PC-3 (cell line): ENCODE data around the gene SARM1. TPM values are rescaled to one million over a fixed set of nuclear protein-coding genes. Genes with fewer than 3 reads are reported as not detected.

ENCODE experiments used
- ATAC-seq: fragments of 200-7000 bp; cut with Tn5 transposase; 2 replicates; pipeline ENCODE4 v1.9.1; 2020; ENCODE audit warnings: mild to moderate bottlenecking, moderate library complexity
- BruUV-seq: library from RNA; stranded (reverse); fragments of 400-500 nt; replicated peaks from 2 replicates; lab custom pipeline; 2021; lab: Mats Ljungman, UMichigan
- CTCF ChIA-PET: fragments of 300-600 bp; sonication (Branson Sonifier 250); formaldehyde crosslinking; loops from one replicate; lab custom pipeline; 2022; ENCODE audit warnings: antibody characterized with exemption; lab: Charles Lee
- POLR2A ChIA-PET: fragments of 300-600 bp; sonication (Branson Sonifier 250); formaldehyde crosslinking; loops from one replicate; lab custom pipeline; 2022; ENCODE audit warnings: antibody characterized with exemption; ENCODE audit not compliant: unreplicated experiment; lab: Charles Lee
- DNase-seq: peaks from one replicate; pipeline ENCODE4 v3.0.0-alpha.2; 2015
- H2AFZ ChIP-seq: fragments of 300-600 bp; sonication (generic); 2 replicates; pipeline ENCODE4 v1.6.0; 2016; ENCODE audit warnings: antibody characterized with exemption, low read length
- H3F3A ChIP-seq: fragments of 300-600 bp; sonication (generic); one replicate; pipeline ENCODE4 v1.6.0; 2017; ENCODE audit warnings: antibody characterized with exemption, low read length, control low read depth, mild to moderate bottlenecking; ENCODE audit not compliant: unreplicated experiment
- H3K27ac ChIP-seq: fragments of 300-600 bp; sonication (generic); 2 replicates; pipeline ENCODE4 v1.5.1; 2016; ENCODE audit warnings: mild to moderate bottlenecking, low read length
- H3K27me3 ChIP-seq: fragments of 300-600 bp; sonication (generic); 2 replicates; pipeline ENCODE4 v1.6.1; 2016; ENCODE audit warnings: low read length, mixed read lengths
- H3K36me3 ChIP-seq: fragments of 300-600 bp; sonication (generic); 2 replicates; pipeline ENCODE4 v1.6.1; 2016; ENCODE audit warnings: low read depth, mixed run types, low read length, mixed read lengths
- H3K4me1 ChIP-seq: fragments of 300-600 bp; sonication (generic); 2 replicates; pipeline ENCODE4 v1.5.1; 2016; ENCODE audit warnings: low read length; ENCODE audit not compliant: insufficient read depth
- H3K4me2 ChIP-seq: fragments of 300-600 bp; sonication (generic); 2 replicates; pipeline ENCODE4 v1.6.0; 2016; ENCODE audit warnings: low read length
- H3K4me3 ChIP-seq: fragments of 300-600 bp; sonication (generic); 2 replicates; pipeline ENCODE4 v1.5.1; 2016; ENCODE audit warnings: mild to moderate bottlenecking, low read length, mixed read lengths
- H3K79me2 ChIP-seq: fragments of 300-600 bp; sonication (generic); 2 replicates; pipeline ENCODE4 v1.6.1; 2017; ENCODE audit warnings: low read length, mixed read lengths
- H3K9ac ChIP-seq: fragments of 300-600 bp; sonication (generic); 2 replicates; pipeline ENCODE4 v1.6.0; 2016; ENCODE audit warnings: mild to moderate bottlenecking, low read length
- H3K9me2 ChIP-seq: fragments of 300-600 bp; sonication (generic); replicated peaks from 2 replicates; pipeline ENCODE4 v1.6.1; 2016; ENCODE audit warnings: mixed run types, low read length, mixed read lengths
- H3K9me3 ChIP-seq: fragments of 300-600 bp; sonication (generic); 2 replicates; pipeline ENCODE4 v1.6.1; 2016; ENCODE audit warnings: low read length, mixed read lengths
- H4K20me1 ChIP-seq: fragments of 300-600 bp; sonication (generic); 2 replicates; pipeline ENCODE4 v1.6.1; 2016; ENCODE audit warnings: low read length, mixed read lengths
- EZH2 ChIP-seq: fragments of 300-600 bp; sonication (generic); IDR thresholded peaks from one replicate; pipeline ENCODE4 v1.6.1; 2017; ENCODE audit warnings: antibody characterized with exemption, mild to moderate bottlenecking, low read length; ENCODE audit not compliant: unreplicated experiment
- EZH2phosphoT487 ChIP-seq: fragments of 300-600 bp; sonication (generic); IDR thresholded peaks from 2 replicates; pipeline ENCODE4 v1.6.1; 2018; ENCODE audit warnings: mild to moderate bottlenecking, antibody characterized with exemption, low read length, borderline replicate concordance
- intact Hi-C: fragments of 100-400 bp; cut with micrococcal nuclease; formaldehyde crosslinking; loops from 2 replicates; pipeline ENCODE4 v1.9.0; 2023
- total RNA-seq: library from RNA; depleted of rRNA; stranded (reverse); fragments of >200 nt; gene quantifications from 2 replicates; pipeline ENCODE4 v1.2.3, GENCODE V29; 2014
- TF ChIP-seq, protein P1 (sequence below): fragments of 300-600 bp; sonication (generic); conservative IDR thresholded peaks from 2 replicates; pipeline ENCODE4 v1.5.1; 2017; ENCODE audit warnings: antibody characterized with exemption, low read depth, mild to moderate bottlenecking, low read length

The SARM1 gene
- total RNA-seq, 1 experiment from 2014 or later: 6.7 TPM

DNA sequence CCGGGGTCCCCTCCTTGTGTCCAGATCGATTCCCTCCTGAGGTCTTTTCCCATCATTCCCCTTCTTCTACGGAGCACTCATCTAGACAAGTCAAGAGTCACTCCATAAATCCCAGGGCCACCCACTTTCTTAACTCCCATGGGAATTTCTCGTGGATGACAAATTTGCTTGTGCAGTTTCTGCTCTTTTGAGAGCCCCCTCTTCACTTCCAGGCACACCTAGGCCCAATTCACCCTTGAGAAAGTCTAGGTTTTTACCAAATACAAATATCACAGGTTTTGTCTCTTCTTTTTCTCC is 13.6 kb upstream of the SARM1 start:
- POLR2A ChIA-PET: interaction anchor here (1.1 to 1.2 kb wide), 2 partner anchors 22 to 27 kb away, joined by 3 to 12 read pairs; partner anchors contain the start of gene TNFAIP1
- CTCF ChIA-PET: interaction anchor here (1.2 kb wide), 1 partner anchor 22 kb away, joined by 6 read pairs; the partner anchor contains the start of gene TNFAIP1

GRCh38 chr17:28363186-28363585 is 8.3 kb upstream of the SARM1 start:
- Histone ChIP-seq H3K9me2 (no peaks in the 10 kb centered on the region), H3K79me2 (peaks cover 7% of the 10 kb centered on the region), H2AFZ (no peak overlapping the region), H3K9me3 (no peaks in the 10 kb centered on the region), H3K9ac (no peak overlapping the region), H4K20me1 (no peaks in the 10 kb centered on the region), H3F3A (no peaks in the 10 kb centered on the region), H3K4me1 (peaks cover 4% of the 10 kb centered on the region; the same call in 1 of the 2 replicates), H3K27ac (no peak overlapping the region), H3K36me3 (peaks cover 11% of the 10 kb centered on the region; the same call in 1 of the 2 replicates), H3K4me2 (no peak overlapping the region), H3K27me3 (no peaks in the 10 kb centered on the region), H3K4me3 (no peak overlapping the region)
- ATAC-seq (no peak), DNase-seq (no peak)
- TF ChIP-seq, protein P1, sequence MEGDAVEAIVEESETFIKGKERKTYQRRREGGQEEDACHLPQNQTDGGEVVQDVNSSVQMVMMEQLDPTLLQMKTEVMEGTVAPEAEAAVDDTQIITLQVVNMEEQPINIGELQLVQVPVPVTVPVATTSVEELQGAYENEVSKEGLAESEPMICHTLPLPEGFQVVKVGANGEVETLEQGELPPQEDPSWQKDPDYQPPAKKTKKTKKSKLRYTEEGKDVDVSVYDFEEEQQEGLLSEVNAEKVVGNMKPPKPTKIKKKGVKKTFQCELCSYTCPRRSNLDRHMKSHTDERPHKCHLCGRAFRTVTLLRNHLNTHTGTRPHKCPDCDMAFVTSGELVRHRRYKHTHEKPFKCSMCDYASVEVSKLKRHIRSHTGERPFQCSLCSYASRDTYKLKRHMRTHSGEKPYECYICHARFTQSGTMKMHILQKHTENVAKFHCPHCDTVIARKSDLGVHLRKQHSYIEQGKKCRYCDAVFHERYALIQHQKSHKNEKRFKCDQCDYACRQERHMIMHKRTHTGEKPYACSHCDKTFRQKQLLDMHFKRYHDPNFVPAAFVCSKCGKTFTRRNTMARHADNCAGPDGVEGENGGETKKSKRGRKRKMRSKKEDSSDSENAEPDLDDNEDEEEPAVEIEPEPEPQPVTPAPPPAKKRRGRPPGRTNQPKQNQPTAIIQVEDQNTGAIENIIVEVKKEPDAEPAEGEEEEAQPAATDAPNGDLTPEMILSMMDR: no peak
- TF ChIP-seq EZH2phosphoT487 (no peak), EZH2 (no peak)
- POLR2A ChIA-PET: no interaction called here
- CTCF ChIA-PET: no interaction called here
- intact Hi-C loops: no loop called here
- BruUV-seq: no TSS peak

More for the DNA sequence above, 13.6 kb upstream of the SARM1 start:
- H3K9me2 ChIP-seq: no peaks in the 10 kb centered on the region
- peaks cover 10% of the 10 kb centered on the region; the same call in 1 of the 2 replicates for H3K4me1 ChIP-seq
- no peaks in the 10 kb centered on the region for H3K9me3 ChIP-seq
- TF ChIP-seq EZH2phosphoT487 (no peak), EZH2 (no peak)
- TF ChIP-seq, protein P1: no peak
- H4K20me1 ChIP-seq: no peaks in the 10 kb centered on the region
- peak overlapping the region; percentile 79 for H2AFZ ChIP-seq
- ATAC-seq (no peak), DNase-seq (no peak)
- intact Hi-C loops: loop anchor here (1.0 kb wide), 2 partner anchors 11 to 23 kb away; partner anchors contain the start of genes IFT20 and TNFAIP1
- peaks cover 26% of the 10 kb centered on the region for H3K36me3 ChIP-seq
- no peaks in the 10 kb centered on the region for H3F3A ChIP-seq
- peak overlapping the region; percentile 88 for H3K4me2 ChIP-seq
- TSS peak; percentile 66 for BruUV-seq
- H3K79me2 ChIP-seq: peaks cover 31% of the 10 kb centered on the region
- peak overlapping the region; percentile 99 for H3K9ac ChIP-seq
- no peaks in the 10 kb centered on the region for H3K27me3 ChIP-seq
- H3K27ac ChIP-seq: peak overlapping the region; percentile 29; the same call in 1 of the 2 replicates
- H3K4me3 ChIP-seq: peak overlapping the region; percentile 89

DNA sequence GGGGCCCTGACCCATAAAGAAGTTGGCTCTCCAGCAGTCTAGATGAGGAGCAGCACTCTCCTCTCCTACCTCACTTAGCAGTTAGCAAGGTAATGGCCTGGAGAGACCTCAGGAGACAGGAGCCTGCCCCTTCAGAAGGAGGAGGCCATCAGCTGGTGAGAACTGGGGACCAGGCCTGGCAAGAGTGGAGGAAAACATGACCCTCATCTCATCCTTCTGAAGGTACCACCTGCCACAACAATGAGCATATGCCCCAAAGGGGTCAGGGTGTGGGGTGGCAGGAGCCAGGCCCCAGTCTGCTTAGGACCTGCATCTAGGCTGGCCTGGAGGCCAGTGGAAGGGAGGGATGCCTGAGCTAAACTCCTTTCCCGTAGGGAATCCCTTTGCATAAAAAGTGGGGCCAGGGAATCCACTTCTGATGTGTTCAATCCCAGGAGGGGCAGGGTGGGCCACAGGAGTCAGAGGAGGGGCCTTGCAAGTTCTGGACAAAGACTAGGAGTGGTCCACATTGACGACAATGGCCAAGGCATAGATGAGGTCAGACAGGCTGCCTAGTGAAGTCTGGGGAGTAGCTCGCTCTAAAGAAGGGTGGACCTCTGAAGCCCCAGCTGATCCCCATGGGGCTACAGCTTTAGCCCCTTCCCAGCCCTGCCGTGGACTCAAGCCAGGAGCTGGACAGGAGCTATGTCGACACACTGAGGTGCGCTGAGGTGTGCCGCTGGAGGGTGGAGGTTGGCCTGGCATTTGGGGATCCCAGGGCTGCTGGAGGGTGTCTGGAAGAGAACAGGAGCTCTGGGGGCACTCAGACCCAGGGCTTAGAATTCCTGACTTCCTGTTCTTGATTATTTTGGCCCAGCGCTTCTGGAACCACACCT is 7.5 kb upstream of the SARM1 start:
- H3K9me3 ChIP-seq: no peaks in the 10 kb centered on the region
- ChIA-PET POLR2A (no interaction called here), CTCF (no interaction called here)
- H3K4me2 ChIP-seq: no peak overlapping the region
- BruUV-seq: no TSS peak
- no peaks in the 10 kb centered on the region for H3K4me1 ChIP-seq
- H3K27me3 ChIP-seq: no peaks in the 10 kb centered on the region
- no peak overlapping the region for H3K27ac ChIP-seq
- H4K20me1 ChIP-seq: no peaks in the 10 kb centered on the region
- peaks cover 11% of the 10 kb centered on the region; the same call in 1 of the 2 replicates for H3K36me3 ChIP-seq
- H2AFZ ChIP-seq: no peak overlapping the region
- H3K9me2 ChIP-seq: no peaks in the 10 kb centered on the region
- H3K9ac ChIP-seq: no peak overlapping the region
- intact Hi-C loops: no loop called here
- DNase-seq: no peak
- H3K4me3 ChIP-seq: no peak overlapping the region
- H3K79me2 ChIP-seq: no peaks in the 10 kb centered on the region
- no peaks in the 10 kb centered on the region for H3F3A ChIP-seq
- TF ChIP-seq, protein P1: no peak
- ATAC-seq: no peak
